Sigmoid colon (tissue), 7 donors: ENCODE measurements around the gene TSC22D1. TPM values are rescaled to one million over a fixed set of nuclear protein-coding genes. Genes with fewer than 3 reads are reported as not detected.
A peak's percentile ranks its signal among the peaks of the same experiment; 100 is the strongest.

ENCODE experiments used
- DNase-seq: peaks from one replicate; pipeline ENCODE4 v3.0.0-alpha.2; 2019
- H3K27ac ChIP-seq, 4 donors: fragments of 200-600 bp; sonication (generic); one replicate each; pipeline ENCODE4 v1.5.1; 2016 to 2019; ENCODE audit warnings: mild to moderate bottlenecking in 1 of 4
- H3K27me3 ChIP-seq, 3 donors: fragments of 200-600 bp; sonication (generic); one replicate each; pipeline ENCODE4 v1.5.1; 2019; ENCODE audit warnings: mild to moderate bottlenecking in 1 of 3
- H3K36me3 ChIP-seq, 4 donors: fragments of 200-600 bp; sonication (generic); one replicate each; pipeline ENCODE4 v1.5.1; 2016 to 2019
- H3K4me1 ChIP-seq, 4 donors: fragments of 200-600 bp; sonication (generic); one replicate each; pipeline ENCODE4 v1.5.1; 2017 to 2019
- H3K4me3 ChIP-seq, 4 donors: fragments of 200-600 bp; sonication (generic); one replicate each; pipeline ENCODE4 v1.5.1; 2017 to 2019; ENCODE audit warnings: mild to moderate bottlenecking in 2 of 4, moderate library complexity in 1 of 4
- H3K9me3 ChIP-seq, 4 donors: fragments of 200-600 bp in 3 of 4; sonication (generic) in 3 of 4; one replicate each; pipeline versions ENCODE4 v1.5.1 to v1.6.1; 2013 to 2019
- EP300 ChIP-seq, 4 donors: sonication (generic); formaldehyde crosslinking; IDR thresholded peaks; one replicate each; pipeline ENCODE4 v1.6.1; 2017; ENCODE audit warnings: antibody characterized with exemption in 4 of 4
- POLR2A ChIP-seq, 2 donors: fragments of 450-650 bp; IDR thresholded peaks; one replicate each; pipeline ENCODE4 v1.6.1; 2016; ENCODE audit warnings: antibody characterized with exemption in 2 of 2, mild to moderate bottlenecking in 2 of 2, moderate library complexity in 2 of 2
- POLR2AphosphoS5 ChIP-seq, 4 donors: sonication (generic); formaldehyde crosslinking; IDR thresholded peaks; one replicate each; pipeline ENCODE4 v1.6.1; 2017; ENCODE audit warnings: antibody characterized with exemption in 4 of 4
- WGBS, 2 donors: extraction: QIAGEN DNeasy Blood & Tissue Kit; methylation state at CpG; one replicate each; pipeline ENCODE4 v1.1.7; 2013; 5-methylcytosine and 5-hydroxymethylcytosine counted together
- intact Hi-C: fragments of 100-400 bp; cut with DNase I; formaldehyde crosslinking; loops from one replicate; pipeline ENCODE4 v1.15.1; 2023
- polyA plus RNA-seq, 3 donors: library from polyadenylated mRNA; stranded (reverse); fragments of 200-250 nt; gene quantifications; one replicate each; pipeline ENCODE4 v1.2.3, GENCODE V29; 2013
- total RNA-seq, 4 donors: library from RNA; depleted of rRNA; stranded (reverse); fragments of >200 nt; gene quantifications; one replicate each; pipeline ENCODE4 v1.1.0, GENCODE V29; 2016
- TF ChIP-seq, protein P1 (sequence below), 4 experiments: fragments of 450-650 bp in 3 of 4; fragments of 200-600 bp in 1 of 4; IDR thresholded peaks; one replicate each; pipeline ENCODE4 v1.5.1; 2016 to 2019; ENCODE audit warnings: antibody characterized with exemption in 4 of 4, mild to moderate bottlenecking in 3 of 4, moderate library complexity in 2 of 4
- donor health status: healthy with polysubstance abuse.
- donor health status: Bipolar disorder and iron deficiency.
- donor health status: healthy.

Gene TSC22D1
- total and polyA plus RNA-seq, 7 donors = 121 to 225 (median 176) TPM

- no peaks in the 10 kb centered on the region for H3K27me3 ChIP-seq
- TF ChIP-seq POLR2AphosphoS5 (IDR thresholded peaks at IDR 0.05) = no peak
- no peak for TF ChIP-seq EP300 (IDR thresholded peaks at IDR 0.05)
- TF ChIP-seq, protein P1, sequence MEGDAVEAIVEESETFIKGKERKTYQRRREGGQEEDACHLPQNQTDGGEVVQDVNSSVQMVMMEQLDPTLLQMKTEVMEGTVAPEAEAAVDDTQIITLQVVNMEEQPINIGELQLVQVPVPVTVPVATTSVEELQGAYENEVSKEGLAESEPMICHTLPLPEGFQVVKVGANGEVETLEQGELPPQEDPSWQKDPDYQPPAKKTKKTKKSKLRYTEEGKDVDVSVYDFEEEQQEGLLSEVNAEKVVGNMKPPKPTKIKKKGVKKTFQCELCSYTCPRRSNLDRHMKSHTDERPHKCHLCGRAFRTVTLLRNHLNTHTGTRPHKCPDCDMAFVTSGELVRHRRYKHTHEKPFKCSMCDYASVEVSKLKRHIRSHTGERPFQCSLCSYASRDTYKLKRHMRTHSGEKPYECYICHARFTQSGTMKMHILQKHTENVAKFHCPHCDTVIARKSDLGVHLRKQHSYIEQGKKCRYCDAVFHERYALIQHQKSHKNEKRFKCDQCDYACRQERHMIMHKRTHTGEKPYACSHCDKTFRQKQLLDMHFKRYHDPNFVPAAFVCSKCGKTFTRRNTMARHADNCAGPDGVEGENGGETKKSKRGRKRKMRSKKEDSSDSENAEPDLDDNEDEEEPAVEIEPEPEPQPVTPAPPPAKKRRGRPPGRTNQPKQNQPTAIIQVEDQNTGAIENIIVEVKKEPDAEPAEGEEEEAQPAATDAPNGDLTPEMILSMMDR (IDR thresholded peaks at IDR 0.05) = no peak
- TF ChIP-seq POLR2A (IDR thresholded peaks at IDR 0.05) = no peak
- H3K9me3 ChIP-seq = no peaks in the 10 kb centered on the region
- WGBS, 2 donors = 1% methylated on average over 15 of the region's 15 CpGs
- H3K4me3 ChIP-seq = peak overlapping the region; percentile 81 to 95 (median 89)
- H3K36me3 ChIP-seq = no peaks in the 10 kb centered on the region
- no peak for DNase-seq
- intact Hi-C loops = loop anchor here (5.0 kb wide), 3 partner anchors 96 to 394 kb away; no protein-coding TSS in a partner anchor
- peak overlapping the region; percentile 97 to 99 (median 99) for H3K27ac ChIP-seq
- H3K4me1 ChIP-seq = peaks cover 0 to 35% (median 25%) of the 10 kb centered on the region in 4 donors
Observed at GRCh38 chr13:44578067-44578400, 1.9 kb upstream of the TSC22D1 start.

DNA sequence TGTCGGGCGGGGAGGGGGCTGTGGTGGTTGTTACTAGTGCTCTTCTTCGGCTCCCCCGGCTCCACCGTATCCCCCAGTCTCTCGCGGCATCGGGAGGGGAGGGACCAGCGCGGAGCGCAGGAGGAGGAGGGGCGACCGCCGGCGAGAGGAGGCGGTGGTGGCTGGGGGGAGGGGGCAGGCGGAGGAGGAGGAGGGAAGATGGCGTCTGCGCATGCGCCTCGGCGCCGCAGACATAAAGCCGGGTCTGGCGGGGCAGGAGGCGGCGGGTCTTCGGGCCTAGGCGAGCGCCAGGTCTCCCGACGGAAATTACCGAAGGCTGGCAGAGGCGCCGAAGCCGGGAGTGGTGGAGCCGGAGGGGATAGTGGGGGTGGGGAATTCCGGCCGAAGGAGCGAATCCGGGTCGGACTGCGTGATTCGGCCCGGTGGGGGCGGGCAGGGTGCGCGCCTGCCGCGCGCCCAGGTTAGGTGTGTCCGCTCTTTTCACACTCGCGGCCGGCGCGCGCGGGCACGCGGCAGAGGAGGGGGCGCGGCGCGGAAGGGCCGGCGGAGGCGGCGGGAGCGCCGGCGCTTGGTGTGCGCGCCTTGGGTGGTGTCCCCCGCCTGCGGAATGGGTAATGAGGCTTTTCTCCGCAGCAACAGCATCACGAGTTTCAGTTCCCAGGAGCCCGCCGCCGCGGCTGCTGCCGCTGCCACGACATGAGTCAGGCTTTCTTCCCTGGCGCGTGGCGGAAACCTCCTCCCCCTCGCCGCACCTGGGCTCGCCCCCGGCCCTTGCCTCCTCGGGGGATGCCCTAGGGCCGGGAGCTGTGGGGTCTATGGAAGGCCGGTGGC lies 1.3 kb upstream of the TSC22D1 start:
- no peaks in the 10 kb centered on the region for H3K27me3 ChIP-seq
- H3K9me3 ChIP-seq = no peaks in the 10 kb centered on the region
- TF ChIP-seq POLR2AphosphoS5 (IDR thresholded peaks at IDR 0.05) (peak; percentile 75 to 86 (median 78)), POLR2A (IDR thresholded peaks at IDR 0.05) (peak; percentile 40 to 55), EP300 (IDR thresholded peaks at IDR 0.05) (no peak)
- H3K27ac ChIP-seq = peak overlapping the region; percentile 97 to 99 (median 99)
- intact Hi-C loops = loop anchor here (5.0 kb wide), 3 partner anchors 95 to 395 kb away; no protein-coding TSS in a partner anchor
- 0% methylated on average over 94 of the region's 94 CpGs for WGBS, 2 donors
- peak overlapping the region; percentile 81 to 95 (median 89) for H3K4me3 ChIP-seq
- H3K4me1 ChIP-seq = peaks cover 0 to 40% (median 28%) of the 10 kb centered on the region in 4 donors
- H3K36me3 ChIP-seq = no peaks in the 10 kb centered on the region
- peak; percentile 98 for DNase-seq

GRCh38 chr13:44576351-44577235 lies 463 bp upstream of the TSC22D1 start:
- peak; percentile 66 for DNase-seq
- WGBS, 2 donors = 1% methylated on average over 110 to 111 of the region's 111 CpGs
- intact Hi-C loops = loop anchor here (5.0 kb wide), 3 partner anchors 94 to 396 kb away; no protein-coding TSS in a partner anchor
- Histone ChIP-seq H3K4me1 (peaks cover 0 to 47% (median 36%) of the 10 kb centered on the region in 4 donors), H3K36me3 (no peaks in the 10 kb centered on the region), H3K9me3 (no peaks in the 10 kb centered on the region), H3K27ac (peak overlapping the region; percentile 97 to 99 (median 99)), H3K4me3 (peak overlapping the region; percentile 81 to 95 (median 89)), H3K27me3 (no peaks in the 10 kb centered on the region)
- TF ChIP-seq POLR2AphosphoS5 (IDR thresholded peaks at IDR 0.05) (no peak), POLR2A (IDR thresholded peaks at IDR 0.05) (no peak), EP300 (IDR thresholded peaks at IDR 0.05) (no peak)
- TF ChIP-seq, protein P1 (IDR thresholded peaks at IDR 0.05) = no peak

GRCh38 chr13:44575035-44575434 lies 1.1 kb downstream of the TSC22D1 start:
- 94 to 98% methylated on average over 1 of the region's 1 CpG for WGBS, 2 donors
- Histone ChIP-seq H3K36me3 (no peaks in the 10 kb centered on the region), H3K4me1 (peaks cover 0 to 58% (median 36%) of the 10 kb centered on the region in 4 donors), H3K4me3 (peak overlapping the region in 3 of 4 donors; percentile 81 to 95 (median 90)), H3K27ac (peak overlapping the region; percentile 97 to 99 (median 99)), H3K27me3 (no peaks in the 10 kb centered on the region), H3K9me3 (no peaks in the 10 kb centered on the region)
- DNase-seq = no peak
- intact Hi-C loops = loop anchor here (5.0 kb wide), 3 partner anchors 93 to 397 kb away; no protein-coding TSS in a partner anchor
- no peak for TF ChIP-seq POLR2AphosphoS5 (IDR thresholded peaks at IDR 0.05)
- TF ChIP-seq, protein P1 (IDR thresholded peaks at IDR 0.05) = no peak
- no peak for TF ChIP-seq POLR2A (IDR thresholded peaks at IDR 0.05)
- no peak for TF ChIP-seq EP300 (IDR thresholded peaks at IDR 0.05)
